OCI-LY7 (cell line): ENCODE data around the gene RRAS.

Source experiments
- EZH2phosphoT487 ChIP-seq: fragments of 200-600 bp; sonication (generic); IDR thresholded peaks from 2 replicates; pipeline ENCODE4 v1.6.1; 2018; ENCODE audit warnings: low read depth, borderline replicate concordance, mild to moderate bottlenecking, mixed run types, antibody characterized with exemption, low read length, moderate library complexity, mixed read lengths
- TF ChIP-seq, protein P1 (sequence below): fragments of 200-600 bp; sonication (generic); conservative IDR thresholded peaks from 2 replicates; pipeline ENCODE4 v1.5.1; 2014; ENCODE audit warnings: mild to moderate bottlenecking, antibody characterized with exemption, low read length, moderate library complexity, mixed read lengths

DNA sequence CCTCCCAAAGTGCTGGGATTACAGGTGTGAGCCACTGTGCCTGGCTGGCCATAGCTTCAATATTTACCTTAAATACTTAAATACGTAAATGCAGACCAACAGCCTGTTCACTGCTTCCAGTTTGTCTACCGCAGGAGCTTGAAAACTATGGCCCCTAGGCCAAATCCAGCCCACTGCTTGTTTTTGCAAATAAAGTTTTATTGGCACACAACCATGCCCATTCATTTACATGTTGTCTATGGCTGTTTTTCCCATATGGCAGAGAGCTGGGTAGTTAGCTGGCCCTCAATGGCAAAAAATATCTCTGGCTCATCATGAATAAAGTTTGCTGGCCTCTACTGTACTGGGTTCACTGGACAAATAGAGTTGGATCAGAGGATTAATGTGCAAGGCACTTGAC lies 37.1 kb downstream of the RRAS start:
- TF ChIP-seq, protein P1, sequence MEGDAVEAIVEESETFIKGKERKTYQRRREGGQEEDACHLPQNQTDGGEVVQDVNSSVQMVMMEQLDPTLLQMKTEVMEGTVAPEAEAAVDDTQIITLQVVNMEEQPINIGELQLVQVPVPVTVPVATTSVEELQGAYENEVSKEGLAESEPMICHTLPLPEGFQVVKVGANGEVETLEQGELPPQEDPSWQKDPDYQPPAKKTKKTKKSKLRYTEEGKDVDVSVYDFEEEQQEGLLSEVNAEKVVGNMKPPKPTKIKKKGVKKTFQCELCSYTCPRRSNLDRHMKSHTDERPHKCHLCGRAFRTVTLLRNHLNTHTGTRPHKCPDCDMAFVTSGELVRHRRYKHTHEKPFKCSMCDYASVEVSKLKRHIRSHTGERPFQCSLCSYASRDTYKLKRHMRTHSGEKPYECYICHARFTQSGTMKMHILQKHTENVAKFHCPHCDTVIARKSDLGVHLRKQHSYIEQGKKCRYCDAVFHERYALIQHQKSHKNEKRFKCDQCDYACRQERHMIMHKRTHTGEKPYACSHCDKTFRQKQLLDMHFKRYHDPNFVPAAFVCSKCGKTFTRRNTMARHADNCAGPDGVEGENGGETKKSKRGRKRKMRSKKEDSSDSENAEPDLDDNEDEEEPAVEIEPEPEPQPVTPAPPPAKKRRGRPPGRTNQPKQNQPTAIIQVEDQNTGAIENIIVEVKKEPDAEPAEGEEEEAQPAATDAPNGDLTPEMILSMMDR: no peak
- TF ChIP-seq EZH2phosphoT487: no peak
